GM21576 (cell line): ENCODE data around the gene LRMDA.

Experiments
- ATAC-seq: cut with Tn5 transposase; IDR thresholded peaks from one replicate; pipeline ENCODE4 v1.9.1; 2021; ENCODE audit warnings: mild to moderate bottlenecking, moderate library complexity; ENCODE audit not compliant: unreplicated experiment

The LRMDA gene

GRCh38 chr10:75694790-75695189 is 263.4 kb downstream of the LRMDA start:
- ATAC-seq, result no peak

- ATAC-seq, result no peak
Measured at GRCh38 chr10:75695994-75696393, 264.6 kb downstream of the LRMDA start.

GRCh38 chr10:75696536-75696935 is 265.1 kb downstream of the LRMDA start:
- ATAC-seq, result no peak

- no peak for ATAC-seq
Measured at GRCh38 chr10:75703191-75703854, 271.9 kb downstream of the LRMDA start.

GRCh38 chr10:75705426-75705825 is 274.0 kb downstream of the LRMDA start:
- ATAC-seq, result no peak

GRCh38 chr10:75707080-75707840 is 275.8 kb downstream of the LRMDA start:
- no peak for ATAC-seq

- ATAC-seq, result no peak
Measured at GRCh38 chr10:75708060-75708459, 276.6 kb downstream of the LRMDA start.

GRCh38 chr10:75709245-75709644 is 277.8 kb downstream of the LRMDA start:
- ATAC-seq, result no peak

GRCh38 chr10:75709811-75710210 is 278.4 kb downstream of the LRMDA start:
- ATAC-seq, result no peak

GRCh38 chr10:75712242-75712880 is 280.9 kb downstream of the LRMDA start:
- no peak for ATAC-seq

- no peak for ATAC-seq
Measured at GRCh38 chr10:75716506-75716905, 285.1 kb downstream of the LRMDA start.

GRCh38 chr10:75717126-75717916 is 285.9 kb downstream of the LRMDA start:
- ATAC-seq, result no peak

GRCh38 chr10:75718991-75719390 is 287.6 kb downstream of the LRMDA start:
- ATAC-seq, result no peak

- ATAC-seq, result no peak
Measured at GRCh38 chr10:75720157-75720556, 288.7 kb downstream of the LRMDA start.

- no peak for ATAC-seq
Measured at GRCh38 chr10:75722020-75722419, 290.6 kb downstream of the LRMDA start.

GRCh38 chr10:75722609-75723008 is 291.2 kb downstream of the LRMDA start:
- ATAC-seq, result no peak

GRCh38 chr10:75723319-75723980 is 292.0 kb downstream of the LRMDA start:
- no peak for ATAC-seq

GRCh38 chr10:75724047-75724446 is 292.6 kb downstream of the LRMDA start:
- no peak for ATAC-seq

- no peak for ATAC-seq
Measured at GRCh38 chr10:75726522-75727483, 295.4 kb downstream of the LRMDA start.

GRCh38 chr10:75730847-75731246 is 299.4 kb downstream of the LRMDA start:
- ATAC-seq, result no peak
